DOHH2 (cell line): ENCODE results near the gene IGFBP2.

Experiments
- EZH2phosphoT487 ChIP-seq: fragments of 200-600 bp; sonication (generic); IDR thresholded peaks from 2 replicates; pipeline ENCODE4 v1.6.1; 2017; ENCODE audit warnings: borderline replicate concordance, mild to moderate bottlenecking, antibody characterized with exemption, low read length, moderate library complexity, mixed read lengths
- TF ChIP-seq, protein P1 (sequence below): fragments of 200-600 bp; sonication (generic); IDR thresholded peaks from one replicate; pipeline ENCODE4 v1.5.1; 2014; ENCODE audit warnings: antibody characterized with exemption, mild to moderate bottlenecking, low read depth, low read length; ENCODE audit not compliant: poor library complexity, severe bottlenecking

DNA sequence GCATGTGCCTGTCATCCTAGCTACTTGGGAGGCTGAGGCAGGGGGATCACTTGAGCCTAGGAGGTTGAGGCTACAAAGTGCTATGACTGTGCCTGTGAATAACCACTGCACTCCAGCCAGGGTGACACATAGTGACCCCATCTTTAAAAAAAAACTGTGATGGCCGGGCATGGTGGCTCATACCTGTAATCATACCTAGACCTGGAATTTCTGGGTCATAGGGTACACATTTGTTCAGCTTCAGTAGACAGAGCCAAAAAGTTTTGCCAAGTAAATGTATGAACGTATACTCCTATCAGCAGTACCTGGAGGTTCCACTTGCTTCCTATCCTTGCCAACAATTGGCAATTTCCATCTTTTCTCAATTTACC, 6.4 kb upstream of the IGFBP2 start:
- TF ChIP-seq, protein P1, sequence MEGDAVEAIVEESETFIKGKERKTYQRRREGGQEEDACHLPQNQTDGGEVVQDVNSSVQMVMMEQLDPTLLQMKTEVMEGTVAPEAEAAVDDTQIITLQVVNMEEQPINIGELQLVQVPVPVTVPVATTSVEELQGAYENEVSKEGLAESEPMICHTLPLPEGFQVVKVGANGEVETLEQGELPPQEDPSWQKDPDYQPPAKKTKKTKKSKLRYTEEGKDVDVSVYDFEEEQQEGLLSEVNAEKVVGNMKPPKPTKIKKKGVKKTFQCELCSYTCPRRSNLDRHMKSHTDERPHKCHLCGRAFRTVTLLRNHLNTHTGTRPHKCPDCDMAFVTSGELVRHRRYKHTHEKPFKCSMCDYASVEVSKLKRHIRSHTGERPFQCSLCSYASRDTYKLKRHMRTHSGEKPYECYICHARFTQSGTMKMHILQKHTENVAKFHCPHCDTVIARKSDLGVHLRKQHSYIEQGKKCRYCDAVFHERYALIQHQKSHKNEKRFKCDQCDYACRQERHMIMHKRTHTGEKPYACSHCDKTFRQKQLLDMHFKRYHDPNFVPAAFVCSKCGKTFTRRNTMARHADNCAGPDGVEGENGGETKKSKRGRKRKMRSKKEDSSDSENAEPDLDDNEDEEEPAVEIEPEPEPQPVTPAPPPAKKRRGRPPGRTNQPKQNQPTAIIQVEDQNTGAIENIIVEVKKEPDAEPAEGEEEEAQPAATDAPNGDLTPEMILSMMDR: no peak
- no peak for TF ChIP-seq EZH2phosphoT487
